ENCODE measurements around the gene DNAJC4.

Gene DNAJC4

DNA sequence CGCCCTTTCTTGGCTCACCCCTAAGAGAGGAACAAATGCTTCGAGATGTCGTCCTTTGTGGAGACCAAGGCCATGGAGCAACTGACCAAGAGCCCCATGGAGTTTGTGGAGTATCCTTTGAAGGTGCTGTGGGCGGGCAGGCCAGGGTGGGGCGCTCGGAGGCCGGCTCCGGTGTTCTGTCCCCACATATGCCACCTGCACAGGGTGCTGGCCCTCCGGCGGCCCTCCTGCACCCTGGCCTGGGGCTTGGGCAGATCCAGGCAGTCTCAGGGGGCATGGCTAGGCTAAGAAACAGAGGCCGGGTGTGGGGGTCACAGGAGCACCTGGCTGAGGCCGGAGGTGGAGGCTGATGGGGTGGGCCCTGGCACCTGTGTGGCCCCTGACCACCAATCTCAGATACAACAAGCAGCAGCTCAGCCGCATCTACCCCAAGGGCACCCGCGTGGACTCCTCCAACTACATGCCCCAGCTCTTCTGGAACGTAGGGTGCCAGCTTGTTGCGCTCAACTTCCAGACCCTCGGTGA is 31.3 kb downstream of the DNAJC4 start:
- no peak for DNase-seq

DNA sequence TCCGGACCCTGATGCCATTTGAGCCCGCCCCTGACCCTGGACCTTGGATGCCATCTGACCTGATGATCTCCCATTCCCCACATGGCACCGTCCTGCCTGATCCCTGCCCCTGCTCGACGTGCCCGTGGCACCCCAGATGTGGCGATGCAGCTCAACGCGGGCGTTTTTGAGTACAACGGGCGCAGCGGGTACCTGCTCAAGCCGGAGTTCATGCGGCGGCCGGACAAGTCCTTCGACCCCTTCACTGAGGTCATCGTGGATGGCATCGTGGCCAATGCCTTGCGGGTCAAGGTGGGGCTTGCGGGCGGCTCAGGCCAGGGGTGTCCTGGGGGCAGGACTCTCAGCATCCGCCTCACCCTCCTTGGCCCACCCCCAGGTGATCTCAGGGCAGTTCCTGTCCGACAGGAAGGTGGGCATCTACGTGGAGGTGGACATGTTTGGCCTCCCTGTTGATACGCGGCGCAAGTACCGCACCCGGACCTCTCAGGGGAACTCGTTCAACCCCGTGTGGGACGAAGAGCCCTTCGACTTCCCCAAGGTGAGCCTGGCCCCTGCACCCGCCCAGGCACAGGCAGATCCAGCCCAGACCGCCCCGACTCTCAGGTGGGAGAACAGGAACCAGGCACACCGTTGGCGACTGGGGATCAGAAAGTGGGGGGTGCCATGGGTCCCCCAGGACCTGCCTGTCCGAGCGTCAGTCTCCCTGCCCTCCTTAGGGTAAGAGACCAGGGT is 32.1 kb downstream of the DNAJC4 start:
- no peak for DNase-seq

GRCh38 chr11:64263021-64263946 is 32.9 kb downstream of the DNAJC4 start:
- DNase-seq = peak; percentile 61

- no peak for DNase-seq
Observed at GRCh38 chr11:64263947-64264317, 33.6 kb downstream of the DNAJC4 start.

DNA sequence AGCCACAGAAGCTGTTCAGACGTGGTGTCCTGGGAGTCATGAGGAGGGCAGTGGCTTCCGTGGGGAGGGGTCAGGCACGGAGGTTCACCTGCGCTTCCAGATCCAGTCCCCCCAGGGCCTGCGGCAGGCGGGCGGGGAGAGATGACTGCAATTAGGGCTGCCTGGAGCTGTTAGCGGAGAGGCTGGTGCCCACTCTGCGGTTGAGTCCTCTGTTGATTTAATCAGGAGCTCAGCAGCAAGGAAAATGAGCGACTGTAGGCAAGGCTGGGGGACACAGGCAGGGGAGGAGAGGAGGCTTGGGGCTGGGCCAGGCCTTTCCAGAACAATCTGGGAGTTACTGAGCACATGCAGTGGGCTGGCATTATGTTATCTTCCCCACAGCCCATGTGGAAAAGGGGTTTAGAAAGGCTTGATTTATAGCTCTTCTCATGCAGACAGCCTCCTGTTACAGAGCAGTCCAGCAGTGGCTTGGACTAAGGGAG is 34.1 kb downstream of the DNAJC4 start:
- DNase-seq = no peak

- DNase-seq = no peak
Observed at GRCh38 chr11:64265176-64266160, 35.1 kb downstream of the DNAJC4 start.

GRCh38 chr11:64266339-64266738 is 36.0 kb downstream of the DNAJC4 start:
- no peak for DNase-seq

DNA sequence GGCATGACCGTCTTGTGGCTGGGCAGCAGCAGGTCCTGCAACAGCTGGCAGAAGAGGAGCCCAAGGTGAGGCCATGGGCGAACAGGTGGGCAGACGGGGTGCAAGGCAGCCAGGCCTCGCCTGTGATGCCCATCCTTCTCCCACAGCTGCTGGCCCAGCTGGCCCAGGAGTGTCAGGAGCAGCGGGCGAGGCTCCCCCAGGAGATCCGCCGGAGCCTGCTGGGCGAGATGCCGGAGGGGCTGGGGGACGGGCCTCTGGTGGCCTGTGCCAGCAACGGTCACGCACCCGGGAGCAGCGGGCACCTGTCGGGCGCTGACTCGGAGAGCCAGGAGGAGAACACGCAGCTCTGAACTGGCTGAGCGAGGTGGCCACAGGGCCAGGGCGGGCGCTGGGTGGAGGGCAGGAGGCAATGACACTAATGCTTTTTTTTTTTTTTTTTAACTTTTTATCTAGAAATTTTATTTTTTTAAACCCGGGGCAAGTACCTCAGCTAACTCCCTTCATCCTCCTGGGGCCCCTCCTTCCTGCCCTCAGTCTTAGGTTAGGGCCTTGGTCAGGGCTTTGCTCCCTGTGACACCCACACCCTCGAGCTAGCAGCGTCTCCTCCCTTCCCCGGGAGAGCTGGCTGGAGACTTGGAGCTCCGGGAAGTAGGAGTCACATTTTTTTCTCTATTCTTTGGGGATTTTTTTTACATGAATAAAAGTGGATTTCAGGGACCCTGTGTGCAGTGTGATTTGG is 37.0 kb downstream of the DNAJC4 start:
- DNase-seq = no peak

GRCh38 chr11:64268025-64268892 is 37.9 kb downstream of the DNAJC4 start:
- DNase-seq = peak; percentile 68

DNA sequence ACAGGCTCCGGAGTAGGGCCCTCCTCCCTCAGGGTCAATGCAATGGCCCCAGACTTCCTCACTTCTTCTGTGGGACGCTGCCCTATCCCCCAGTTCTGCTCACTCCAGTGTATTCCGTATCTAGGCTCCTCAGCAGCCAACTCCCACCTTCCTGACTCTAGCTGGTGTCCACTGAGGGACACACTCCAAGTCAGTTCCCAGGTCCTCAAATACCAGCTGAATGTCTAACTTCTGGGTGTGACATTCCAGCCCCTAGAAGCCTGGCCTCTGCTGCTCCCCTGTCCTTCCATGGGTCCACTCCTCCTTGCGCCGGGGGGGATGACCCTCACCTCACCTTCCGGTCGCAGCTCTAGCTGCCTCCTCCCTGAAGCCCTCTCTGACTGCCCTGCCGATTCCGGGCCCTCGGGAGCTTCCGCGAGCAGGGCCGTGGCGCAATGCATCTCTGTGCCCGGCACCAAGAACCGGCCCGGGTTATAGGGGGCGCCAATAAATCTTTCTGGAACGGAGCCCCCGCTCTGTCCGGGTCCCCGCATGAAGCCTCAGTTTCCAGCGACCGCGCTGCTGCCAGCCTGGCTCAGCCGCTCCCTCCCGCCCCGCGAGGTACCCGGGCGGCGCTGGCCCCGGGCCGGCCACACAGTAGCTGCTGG is 38.7 kb downstream of the DNAJC4 start:
- peak; percentile 69 for DNase-seq

DNA sequence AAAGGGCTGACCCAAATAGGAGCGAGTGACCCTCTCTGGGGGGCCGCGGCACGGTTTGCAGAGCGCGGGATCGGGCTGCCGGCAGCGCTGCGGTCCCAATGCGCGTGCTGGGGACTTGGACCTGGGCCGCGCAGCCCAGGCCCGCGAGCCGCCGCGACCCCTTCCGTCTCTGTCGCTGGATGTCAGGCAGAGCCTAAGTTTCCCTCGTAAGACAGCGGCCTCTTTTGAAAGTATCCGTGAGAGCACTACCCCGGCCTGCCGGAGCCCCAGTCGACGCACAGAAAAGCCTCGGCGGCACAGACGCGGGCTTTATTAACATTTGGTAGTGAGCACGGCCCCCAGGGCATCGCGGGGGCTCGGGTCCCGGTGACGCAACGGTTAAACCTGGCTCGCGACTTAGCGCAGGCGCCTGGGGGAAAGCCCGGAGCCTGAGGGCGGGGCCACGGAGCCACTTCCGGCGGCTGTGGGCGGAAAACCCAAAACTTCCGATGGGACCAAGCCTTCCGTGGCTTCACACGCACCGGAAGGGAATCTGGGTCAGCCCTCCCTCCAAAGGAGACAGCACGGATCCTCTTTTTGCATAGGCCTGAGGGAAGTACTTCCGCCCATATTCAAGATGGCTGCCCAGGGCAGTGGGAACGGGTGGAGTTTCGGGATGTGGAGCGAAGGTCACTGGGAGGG is 39.3 kb downstream of the DNAJC4 start:
- peak; percentile 100 for DNase-seq

GRCh38 chr11:64275031-64275800 is 44.9 kb downstream of the DNAJC4 start:
- DNase-seq = no peak

DNA sequence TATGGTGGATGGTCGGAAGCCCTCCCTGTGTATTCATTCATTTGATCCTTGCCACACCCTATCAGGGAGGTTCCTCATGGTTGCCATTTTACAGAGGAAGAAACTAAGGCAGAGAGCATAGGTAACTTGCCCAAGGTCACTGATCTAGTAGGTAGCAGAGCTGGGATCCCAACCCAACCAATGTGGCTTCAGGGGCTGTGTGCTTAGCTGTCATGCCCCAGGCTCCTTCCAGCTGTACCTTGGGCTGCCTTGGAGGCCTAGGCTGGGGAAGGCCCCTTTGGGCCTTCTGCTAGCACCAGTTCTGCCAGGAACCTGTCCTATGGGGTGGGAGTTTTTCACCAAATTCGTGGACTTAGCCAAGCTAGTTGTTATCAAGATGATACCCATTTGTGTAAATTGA is 45.5 kb downstream of the DNAJC4 start:
- no peak for DNase-seq

DNA sequence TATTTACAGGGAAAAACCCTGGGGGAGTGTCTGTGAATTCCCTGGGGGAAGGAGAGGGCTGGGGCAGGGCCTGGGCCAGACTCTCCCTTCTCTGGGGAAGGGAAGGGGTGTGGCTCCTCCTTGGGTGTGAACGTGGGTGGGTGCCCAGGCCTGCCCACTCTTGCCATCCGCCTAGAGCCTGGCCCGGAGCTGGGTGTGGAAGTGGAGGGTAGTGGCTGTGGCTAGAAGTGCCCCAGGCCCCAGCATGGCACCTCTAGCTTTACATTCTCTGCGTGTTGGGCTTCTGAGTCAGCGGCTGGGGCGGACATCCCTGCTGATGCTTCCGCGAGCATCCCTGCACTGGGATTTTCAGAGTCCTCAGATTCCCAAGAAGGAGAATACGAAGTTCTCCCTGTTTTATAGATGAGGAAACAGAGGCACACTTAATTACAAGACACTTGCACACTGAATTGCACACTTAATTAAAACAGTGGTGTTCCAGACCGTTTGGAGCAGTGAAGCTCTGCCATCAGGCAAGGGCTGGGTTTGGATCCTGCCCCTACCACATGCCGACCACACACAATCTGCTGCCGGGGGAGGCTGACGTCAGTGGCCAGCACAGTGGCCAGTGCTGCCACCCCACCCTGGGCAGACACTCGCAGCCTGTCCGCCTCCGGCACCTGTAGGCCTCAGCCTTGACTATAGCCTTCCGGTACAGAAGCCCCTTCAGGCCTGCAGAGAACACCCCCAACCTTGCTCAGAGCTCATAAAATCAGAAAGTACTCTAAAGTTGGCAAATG is 46.5 kb downstream of the DNAJC4 start:
- no peak for DNase-seq

DNA sequence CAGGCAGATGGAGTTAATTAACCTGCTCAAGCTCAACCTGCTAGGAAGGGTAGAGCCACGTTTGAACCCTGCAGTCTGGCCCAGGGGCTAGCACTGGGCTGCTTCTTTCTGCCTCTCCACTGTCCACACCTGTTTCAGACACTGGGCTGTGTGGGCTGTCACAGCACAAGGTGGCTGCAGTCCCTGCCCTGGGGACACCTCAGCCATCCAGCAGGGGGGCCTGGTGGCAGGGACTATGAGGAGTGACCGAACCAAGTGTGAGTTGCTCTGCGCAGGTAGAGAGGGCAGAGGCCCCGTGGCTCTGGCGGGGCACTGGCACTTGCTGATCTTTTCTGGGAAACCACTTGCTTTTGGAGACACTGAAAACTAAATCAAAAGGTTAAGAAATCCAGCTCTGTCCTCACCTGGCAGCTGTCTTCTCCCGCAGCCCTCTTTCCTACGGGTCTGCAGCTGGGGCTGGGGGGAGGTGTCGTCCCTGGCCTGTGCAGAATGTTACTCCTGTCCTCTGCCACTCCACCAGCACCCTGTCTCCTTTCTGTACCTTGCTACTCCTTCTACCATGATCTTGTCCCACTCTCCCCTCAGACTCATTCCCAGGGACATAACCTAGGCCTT is 48.3 kb downstream of the DNAJC4 start:
- no peak for DNase-seq

- no peak for DNase-seq
Observed at GRCh38 chr11:64281957-64282770, 51.8 kb downstream of the DNAJC4 start.

DNA sequence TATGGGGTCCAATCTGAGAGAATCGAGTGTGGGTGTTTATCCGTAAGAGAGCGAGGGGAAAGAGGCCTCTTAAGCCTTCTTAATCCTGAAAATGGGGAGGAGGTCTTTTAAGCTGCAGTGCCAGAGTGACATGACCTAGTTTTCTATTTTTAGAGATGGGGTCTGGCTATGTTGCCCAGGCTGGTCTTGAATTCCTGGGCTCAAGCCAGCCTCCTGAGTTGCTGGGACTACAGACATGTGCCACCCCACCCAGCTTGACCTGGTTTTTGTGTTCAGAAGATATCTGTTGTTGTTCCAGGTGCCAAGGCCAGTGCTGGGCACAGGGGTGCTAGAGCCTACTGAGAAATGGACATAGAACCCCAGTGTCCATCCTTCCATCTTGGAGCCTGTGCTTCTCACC is 52.7 kb downstream of the DNAJC4 start:
- DNase-seq = no peak
